Measurements from ENCODE around the gene LRRFIP1. TPM values are rescaled to one million over a fixed set of nuclear protein-coding genes. Genes with fewer than 3 reads are reported as not detected.

The LRRFIP1 gene
- total RNA-seq, 1 experiment from 2014 or later = 38.1 TPM

DNA sequence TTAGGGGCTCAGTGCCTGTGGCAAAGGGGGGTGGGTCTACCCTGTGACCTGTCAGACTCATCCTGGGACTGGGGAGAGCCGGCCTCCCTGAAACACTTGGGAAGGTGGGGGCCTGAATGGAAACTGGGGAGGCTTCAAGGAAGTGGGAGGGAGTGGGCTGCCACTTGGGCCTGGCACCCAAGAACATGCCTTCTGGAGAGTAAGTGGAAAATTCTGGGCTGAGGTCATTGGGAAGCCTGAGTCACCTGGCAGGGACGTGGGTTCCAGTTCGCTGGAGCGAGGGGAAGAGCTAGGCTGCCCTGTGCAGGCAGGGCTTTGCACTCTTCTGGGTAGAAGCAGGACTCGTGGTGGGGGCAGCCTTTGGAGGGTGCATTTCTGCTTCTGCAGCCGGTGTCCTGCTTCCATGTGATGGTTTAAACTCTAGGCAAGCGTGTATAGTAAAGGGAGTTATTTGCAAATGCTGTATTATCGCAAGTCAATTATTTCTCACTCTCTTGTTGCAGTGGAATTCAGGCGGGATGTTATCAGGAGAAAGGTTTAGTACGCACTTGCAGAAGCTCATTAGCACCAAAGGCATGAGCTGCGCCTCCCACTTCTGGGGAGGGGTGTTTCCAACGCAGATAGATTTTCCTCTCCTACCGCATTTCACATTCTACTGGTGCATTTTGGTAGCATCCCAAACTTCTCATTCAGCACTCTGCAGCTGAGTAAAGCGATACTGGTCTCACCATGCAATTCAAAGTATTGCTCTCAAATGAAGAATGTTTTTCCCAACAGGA lies 3.8 kb downstream of the LRRFIP1 start:
- DNase-seq (ENCODE audit: low read depth, low spot score) = no peak
- in situ Hi-C loops (cut with HindIII; ENCODE audit: low pct_unique_long_range_greater_than_20kb, low sequenced_read_pairs) = no loop called here

DNA sequence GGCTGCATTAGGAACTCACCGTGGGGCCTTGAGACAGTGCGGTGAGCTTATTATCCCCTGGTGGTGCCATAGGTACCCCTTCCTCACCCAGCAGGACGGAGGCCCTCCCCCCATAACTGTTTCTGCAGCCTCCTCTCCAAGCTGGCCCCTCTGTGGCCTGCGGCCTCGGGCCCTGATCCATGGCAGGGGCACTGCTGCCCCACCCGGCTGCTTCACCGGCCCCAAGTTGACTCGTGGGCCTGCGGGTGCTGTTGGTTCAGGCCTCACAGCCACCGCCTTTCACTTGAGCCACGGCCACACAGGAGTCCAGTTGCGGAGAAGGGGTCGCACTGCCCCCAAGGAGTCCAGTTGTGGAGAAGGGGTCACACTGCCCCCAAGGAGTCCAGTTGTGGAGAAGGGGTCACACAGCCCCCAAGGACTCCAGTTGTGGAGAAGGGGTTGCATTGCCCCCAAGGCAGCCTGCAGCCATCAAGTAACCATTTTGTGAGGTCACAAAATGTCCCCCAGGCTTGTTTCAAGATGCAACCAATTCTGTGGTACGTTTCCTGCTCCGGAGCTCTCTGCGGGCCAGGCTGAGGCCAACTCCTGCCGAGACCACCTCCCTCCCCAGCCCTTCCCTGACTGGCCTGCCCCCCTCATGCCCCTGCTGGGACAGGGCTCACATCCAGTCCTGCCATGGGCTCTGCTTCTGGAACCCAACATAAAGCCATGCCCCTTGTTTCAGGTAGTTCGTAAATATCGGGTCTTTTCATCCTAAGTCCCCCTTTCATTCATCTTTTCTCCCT lies 4.6 kb downstream of the LRRFIP1 start:
- DNase-seq (ENCODE audit: low read depth, low spot score) = no peak
- in situ Hi-C loops (cut with HindIII; ENCODE audit: low pct_unique_long_range_greater_than_20kb, low sequenced_read_pairs) = no loop called here

DNA sequence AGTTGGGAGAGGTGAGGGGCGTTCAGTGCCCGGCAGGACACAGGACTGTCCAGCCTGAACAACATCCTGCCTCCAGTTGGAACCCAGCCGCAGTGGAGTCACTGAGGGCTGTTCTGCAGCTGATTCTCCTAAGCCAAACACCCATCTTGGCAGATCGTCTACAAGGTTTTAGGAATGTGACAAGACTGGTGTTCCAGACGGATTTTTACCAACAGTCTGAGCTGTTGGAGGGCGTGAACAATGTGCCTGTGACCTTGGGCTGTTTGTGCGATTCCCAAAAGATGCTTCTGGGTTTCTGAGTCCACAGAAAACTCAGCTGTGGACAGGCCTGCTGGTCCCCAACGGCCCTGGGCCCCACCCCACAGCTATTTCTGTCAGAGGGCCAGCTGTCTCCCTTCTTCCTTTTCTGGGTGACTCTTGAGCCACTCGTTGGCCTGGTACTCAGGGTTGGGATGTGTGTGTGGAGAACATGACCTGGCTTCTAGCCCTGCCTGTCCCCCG lies 5.7 kb downstream of the LRRFIP1 start:
- in situ Hi-C loops (cut with HindIII; ENCODE audit: low pct_unique_long_range_greater_than_20kb, low sequenced_read_pairs) = no loop called here
- DNase-seq (ENCODE audit: low read depth, low spot score) = no peak

DNA sequence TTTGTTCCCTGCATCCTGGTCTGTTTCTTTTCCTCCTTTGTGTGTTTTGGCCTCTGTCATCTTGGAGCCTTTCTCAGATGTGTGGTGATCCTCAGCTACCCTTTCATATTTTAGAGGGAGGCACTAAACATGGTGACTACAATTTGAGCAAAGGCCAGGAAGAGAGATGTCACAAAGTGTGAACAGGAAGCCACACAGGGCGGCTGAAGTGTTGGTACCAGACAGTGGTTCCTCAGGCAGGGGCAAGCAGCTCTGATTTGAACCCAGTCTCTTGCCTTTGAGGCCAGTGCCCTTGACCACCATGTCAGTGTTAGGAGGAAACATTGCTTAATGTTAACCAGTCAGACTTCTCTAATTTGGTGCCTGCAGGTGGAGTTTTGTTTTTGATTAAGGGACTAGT lies 9.2 kb downstream of the LRRFIP1 start:
- no peak for DNase-seq (ENCODE audit: low read depth, low spot score)
- in situ Hi-C loops (cut with HindIII; ENCODE audit: low pct_unique_long_range_greater_than_20kb, low sequenced_read_pairs) = no loop called here

DNA sequence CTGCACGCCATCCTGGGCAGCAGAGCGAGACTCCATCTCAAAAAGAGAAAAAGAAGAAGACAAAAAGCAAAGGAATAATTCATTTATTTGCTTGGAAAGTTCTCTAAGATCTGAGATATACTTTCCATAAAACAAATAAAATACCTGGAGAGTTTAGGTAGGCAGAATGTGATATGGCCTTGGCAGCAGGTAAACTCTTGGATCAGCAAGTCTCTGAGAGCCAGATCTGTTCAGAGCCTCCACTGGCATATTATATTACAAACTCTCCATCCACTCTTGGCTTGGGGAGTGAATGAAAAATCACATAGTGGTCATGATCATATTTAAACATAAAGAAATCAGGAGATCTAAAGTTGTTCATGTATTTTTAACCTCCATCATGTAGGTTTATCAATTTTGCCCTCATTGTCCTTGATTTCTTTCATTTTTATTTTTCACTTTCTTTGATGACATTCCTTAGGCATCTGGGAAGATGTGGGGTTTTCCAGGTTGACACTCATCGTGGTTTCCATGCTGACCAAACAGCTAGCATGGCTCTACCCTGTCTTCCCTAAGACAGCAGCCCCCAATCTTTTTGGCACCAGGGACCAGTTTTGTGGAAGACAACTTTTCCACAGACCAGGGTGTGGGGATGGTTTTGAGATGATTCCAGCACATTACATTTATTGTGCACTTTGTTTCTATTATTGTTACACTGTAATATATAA lies 10.2 kb downstream of the LRRFIP1 start:
- in situ Hi-C loops (cut with HindIII; ENCODE audit: low pct_unique_long_range_greater_than_20kb, low sequenced_read_pairs) = no loop called here

DNA sequence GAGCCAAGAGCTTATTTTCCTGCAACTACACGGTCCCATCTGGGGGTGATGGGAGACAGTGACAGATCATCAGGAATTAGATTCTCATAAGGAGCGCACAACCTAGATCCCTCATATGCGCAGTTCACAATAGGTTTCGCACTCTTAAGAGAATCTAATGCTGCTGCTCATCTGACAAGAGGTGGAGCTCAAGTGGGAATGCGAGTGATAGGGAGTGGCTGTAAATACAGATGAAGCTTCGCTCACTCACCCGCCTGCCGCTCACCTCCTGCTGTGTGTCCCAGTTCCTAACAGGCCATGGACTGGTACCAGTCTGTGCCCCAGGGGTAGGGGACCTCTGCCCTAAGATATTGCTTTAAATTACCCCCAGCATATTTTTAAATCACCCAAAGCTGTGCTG lies 10.8 kb downstream of the LRRFIP1 start:
- no peak for DNase-seq (ENCODE audit: low read depth, low spot score)
- in situ Hi-C loops (cut with HindIII; ENCODE audit: low pct_unique_long_range_greater_than_20kb, low sequenced_read_pairs) = no loop called here

More for the DNA sequence above, 10.2 kb downstream of the LRRFIP1 start:
- DNase-seq (ENCODE audit: low read depth, low spot score) = no peak

DNA sequence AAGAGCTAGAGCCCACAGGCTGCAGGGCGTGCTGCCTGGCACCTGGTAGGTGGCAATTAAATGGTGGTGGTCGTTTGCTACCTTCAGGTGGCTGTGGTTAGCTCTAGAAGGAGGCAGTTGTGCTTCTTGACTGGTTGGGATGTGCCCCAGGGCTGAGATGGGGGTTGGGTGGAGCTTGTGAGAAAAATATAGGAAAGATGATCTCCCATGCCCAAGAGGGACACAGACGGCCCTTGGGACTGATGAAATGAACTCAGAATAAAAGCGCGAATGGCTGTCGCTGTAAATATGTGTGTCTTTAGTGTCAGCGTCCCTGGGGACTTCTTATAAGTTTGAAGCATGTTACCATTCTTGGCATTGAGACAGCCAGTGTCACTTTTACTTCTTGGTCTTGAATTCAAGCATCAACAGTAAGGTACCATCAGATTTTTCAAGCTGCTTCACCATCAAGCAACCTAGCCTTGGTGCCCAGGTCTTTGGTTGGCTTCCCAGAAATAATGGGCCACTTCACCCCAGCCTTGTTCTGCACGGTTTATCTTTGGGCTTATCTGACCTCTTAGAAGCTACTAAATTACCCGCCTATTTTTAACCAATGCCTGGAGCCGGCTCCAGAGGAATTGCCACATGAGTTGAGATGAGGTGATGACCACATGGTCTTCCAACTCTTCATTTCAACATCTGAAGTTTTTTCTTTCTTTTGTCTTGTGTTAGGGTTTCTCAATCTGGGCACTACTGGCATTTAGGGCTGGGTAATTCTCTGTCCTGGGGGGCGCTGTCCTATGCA lies 11.9 kb downstream of the LRRFIP1 start:
- in situ Hi-C loops (cut with HindIII; ENCODE audit: low pct_unique_long_range_greater_than_20kb, low sequenced_read_pairs) = no loop called here

DNA sequence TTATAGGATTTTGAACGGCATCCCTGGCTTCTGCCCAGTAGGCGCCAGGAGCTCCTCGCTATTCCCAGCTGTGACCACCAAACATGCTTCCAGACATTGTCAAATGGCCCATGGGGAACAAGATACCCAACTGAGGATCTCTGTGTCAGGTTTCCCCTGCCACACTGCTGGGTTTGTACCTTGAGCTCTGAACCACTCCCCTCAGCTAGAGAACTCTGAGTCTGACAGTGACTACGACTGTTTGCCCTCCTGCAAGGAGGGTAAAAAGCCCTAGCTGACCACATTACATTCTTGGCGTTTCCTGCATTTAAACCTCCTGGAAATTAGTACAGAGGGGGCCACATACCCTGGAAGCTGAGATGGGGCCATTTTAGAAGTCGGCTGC lies 12.4 kb downstream of the LRRFIP1 start:
- in situ Hi-C loops (cut with HindIII; ENCODE audit: low pct_unique_long_range_greater_than_20kb, low sequenced_read_pairs) = no loop called here
- DNase-seq (ENCODE audit: low read depth, low spot score) = no peak

More for the DNA sequence above, 11.9 kb downstream of the LRRFIP1 start:
- no peak for DNase-seq (ENCODE audit: low read depth, low spot score)

DNA sequence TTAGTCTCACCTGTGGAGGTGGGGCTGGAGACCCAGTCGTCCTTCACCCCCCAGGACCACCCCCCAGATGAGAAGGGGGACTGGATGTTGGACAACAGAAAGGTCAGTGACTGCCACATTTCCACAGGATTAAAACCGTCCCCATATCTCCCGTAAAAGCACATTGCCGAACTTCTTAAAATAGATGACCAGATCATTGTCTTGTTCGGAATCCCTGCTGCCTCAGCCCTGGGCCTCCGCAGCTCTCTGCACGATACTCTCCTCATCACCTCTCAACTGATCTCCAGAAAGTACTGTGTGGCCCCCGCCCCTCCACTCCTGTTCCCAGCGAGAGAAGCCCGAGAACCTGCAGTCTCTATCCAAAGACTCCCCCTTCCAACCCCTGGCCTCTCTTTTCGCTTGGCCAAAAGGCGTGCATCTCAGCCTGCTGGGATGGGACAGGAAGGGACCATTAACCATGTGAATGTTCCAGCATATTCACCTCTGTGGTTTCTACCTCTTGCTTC lies 13.2 kb downstream of the LRRFIP1 start:
- in situ Hi-C loops (cut with HindIII; ENCODE audit: low pct_unique_long_range_greater_than_20kb, low sequenced_read_pairs) = no loop called here
- no peak for DNase-seq (ENCODE audit: low read depth, low spot score)

DNA sequence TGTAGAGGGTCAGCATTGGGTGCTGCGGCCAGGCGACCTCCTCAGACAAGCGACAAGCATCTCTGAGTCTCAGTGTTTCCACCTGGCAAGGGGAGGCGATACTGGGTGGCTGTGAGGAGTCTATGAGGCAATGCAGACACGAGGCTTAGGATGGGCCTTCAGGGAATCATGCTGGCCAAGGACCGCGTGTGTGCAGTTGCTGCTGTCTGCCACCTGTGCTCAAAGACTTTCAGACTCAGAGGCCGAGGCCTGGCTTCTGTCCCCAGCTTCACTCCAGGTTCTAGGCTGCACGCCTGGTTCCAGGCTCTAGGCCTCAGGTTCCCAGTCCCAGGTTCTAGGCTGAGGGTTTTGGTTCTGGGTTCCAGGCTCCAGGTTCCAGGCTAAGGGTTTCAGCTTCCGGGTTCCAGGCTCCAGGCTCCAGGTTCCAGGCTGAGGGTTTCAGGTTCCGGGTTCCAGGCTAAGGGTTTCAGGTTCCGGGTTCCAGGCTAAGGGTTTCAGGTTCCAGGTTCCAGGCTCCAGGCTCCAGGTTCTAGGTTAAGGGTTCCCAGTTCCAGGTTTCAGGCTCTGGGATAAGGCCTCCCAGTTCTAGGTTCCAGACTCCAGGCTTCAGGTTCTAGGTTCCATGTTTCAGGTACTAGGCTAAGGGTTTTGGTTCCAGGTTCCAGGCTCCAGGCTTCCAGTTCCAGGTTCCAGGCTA lies 14.8 kb downstream of the LRRFIP1 start:
- in situ Hi-C loops (cut with HindIII; ENCODE audit: low pct_unique_long_range_greater_than_20kb, low sequenced_read_pairs) = no loop called here
- no peak for DNase-seq (ENCODE audit: low read depth, low spot score)

DNA sequence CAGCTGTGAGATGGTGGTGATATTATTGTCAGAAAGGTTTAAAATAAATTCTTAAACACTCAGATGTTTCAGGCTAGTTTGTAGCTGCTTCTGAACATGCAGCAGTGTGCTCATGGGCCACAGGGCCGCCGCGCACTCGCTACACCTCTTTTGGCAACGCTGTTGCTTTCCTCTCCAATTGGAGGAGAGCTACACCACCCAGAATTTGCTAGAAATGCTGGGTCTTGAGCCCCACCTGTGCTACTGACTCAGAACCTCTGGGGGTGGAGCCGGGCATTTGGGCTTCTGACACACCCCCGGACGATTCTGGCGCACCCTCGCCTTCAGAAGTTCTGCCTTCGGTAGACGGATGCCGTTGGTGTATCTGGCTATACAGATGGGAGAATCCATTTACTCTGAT lies 15.7 kb downstream of the LRRFIP1 start:
- in situ Hi-C loops (cut with HindIII; ENCODE audit: low pct_unique_long_range_greater_than_20kb, low sequenced_read_pairs) = no loop called here
- no peak for DNase-seq (ENCODE audit: low read depth, low spot score)

DNA sequence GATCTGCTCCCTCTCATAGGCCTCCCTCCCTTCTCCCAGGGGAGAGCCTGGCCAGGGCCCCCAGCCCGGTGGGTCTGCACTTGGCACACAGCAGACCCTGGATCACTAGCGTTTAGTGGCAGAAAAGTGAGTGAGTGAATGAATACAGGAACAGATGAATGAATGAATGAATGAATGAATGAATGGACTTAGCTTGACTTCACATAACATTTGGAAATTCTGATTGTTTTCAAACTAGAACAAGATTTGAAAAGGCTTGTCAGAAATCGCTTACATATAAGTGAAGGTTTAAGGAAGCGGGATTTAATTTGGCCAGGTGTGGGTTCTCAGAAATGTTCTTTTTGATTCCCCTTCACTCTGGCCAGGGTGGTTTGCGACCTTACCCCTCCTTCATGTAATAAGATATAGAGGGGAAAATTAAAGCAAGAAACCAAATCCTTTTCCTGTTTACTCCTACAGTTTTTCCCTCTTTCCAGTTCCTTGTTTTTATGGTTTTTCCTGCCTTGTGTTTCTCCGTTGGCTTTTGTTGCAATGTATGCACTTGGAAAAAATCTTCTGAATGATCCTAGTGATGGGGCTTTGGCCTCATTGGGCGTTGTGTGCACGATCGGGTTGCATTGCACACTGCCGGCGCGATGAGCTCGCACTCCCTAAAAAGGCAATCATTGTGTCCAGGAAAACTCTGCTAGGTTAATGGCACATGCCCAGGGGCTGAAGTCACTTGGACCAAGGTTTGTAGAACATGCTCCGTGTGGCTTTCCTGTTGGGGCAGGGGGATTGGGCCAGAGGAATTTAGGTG lies 16.4 kb downstream of the LRRFIP1 start:
- no peak for DNase-seq (ENCODE audit: low read depth, low spot score)

DNA sequence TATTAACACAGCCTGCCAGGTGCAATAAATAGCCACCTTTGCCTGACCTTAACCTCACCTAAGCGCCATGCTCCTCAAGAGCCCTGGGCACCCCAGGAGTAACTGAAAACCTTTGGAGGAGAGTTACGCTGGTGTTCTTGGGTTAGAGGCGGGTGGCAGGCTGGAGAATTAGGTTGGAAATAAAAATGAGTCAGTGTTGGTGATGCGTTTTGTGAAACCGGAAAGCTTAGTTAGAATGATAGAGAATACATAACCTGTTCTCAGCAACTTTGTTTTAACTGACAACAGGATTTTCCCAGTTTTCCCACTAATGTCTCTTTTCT lies 17.0 kb downstream of the LRRFIP1 start:
- DNase-seq (ENCODE audit: low read depth, low spot score) = no peak
- in situ Hi-C loops (cut with HindIII; ENCODE audit: low pct_unique_long_range_greater_than_20kb, low sequenced_read_pairs) = no loop called here

More for the DNA sequence above, 16.4 kb downstream of the LRRFIP1 start:
- in situ Hi-C loops (cut with HindIII; ENCODE audit: low pct_unique_long_range_greater_than_20kb, low sequenced_read_pairs) = no loop called here

DNA sequence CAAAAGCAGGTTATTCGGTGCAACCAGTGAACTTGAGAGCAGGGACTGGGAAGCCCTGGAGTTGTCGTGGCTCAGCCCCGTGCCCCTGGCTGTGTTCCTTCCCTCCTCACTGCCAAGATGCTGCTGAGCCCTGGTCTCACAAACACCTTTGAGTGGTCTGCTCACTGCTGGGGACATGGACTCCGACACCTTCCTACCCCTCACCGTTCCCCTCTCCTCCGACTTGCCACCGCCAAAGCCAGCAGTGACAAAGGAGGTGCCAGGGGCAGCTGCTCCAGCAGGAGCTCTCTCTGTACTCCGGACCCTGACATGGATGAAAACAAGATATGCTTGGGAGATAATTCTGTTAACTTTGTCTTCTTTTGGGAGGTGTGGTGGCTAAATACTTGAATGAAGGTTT lies 17.9 kb downstream of the LRRFIP1 start:
- no peak for DNase-seq (ENCODE audit: low read depth, low spot score)
- in situ Hi-C loops (cut with HindIII; ENCODE audit: low pct_unique_long_range_greater_than_20kb, low sequenced_read_pairs) = no loop called here

DNA sequence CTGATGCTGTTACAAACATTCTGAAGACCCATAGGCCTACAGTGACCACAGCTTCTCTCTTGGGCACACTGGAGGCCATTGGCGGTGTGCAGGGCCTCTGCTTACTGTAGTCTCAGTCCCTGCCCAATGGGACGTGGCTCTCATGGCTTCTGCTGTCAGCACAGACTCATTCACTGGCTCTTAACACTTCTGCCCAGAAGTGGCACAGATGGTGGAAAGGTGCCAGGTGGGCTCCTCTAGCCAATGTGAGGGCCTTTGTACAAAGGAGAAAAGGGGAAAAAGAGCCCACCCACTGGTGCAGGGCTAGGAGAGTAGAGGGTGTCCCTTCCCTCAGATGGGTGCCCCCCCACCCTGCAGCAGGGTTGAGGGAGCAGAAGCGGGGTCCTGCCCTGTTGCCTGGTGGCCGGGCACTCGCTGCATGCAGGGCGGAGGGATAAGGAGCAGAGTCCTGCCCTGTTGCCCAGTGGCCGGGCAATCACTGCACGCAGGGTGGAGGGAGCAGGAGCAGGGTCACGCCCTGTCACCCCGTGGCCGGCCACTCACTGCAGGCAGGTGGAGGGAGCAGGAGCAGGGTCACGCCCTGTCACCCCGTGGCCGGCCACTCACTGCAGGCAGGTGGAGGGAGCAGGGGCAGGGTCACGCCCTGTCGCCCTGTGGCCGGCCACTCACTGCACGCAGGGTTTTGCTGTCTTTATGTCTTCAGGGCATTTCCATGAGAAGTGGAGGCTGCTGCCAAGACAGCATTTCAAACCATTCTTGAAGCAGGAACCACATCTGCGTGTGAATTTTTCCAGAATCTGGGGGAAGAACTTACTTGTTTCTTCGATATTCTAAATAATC lies 20.0 kb downstream of the LRRFIP1 start:
- no peak for DNase-seq (ENCODE audit: low read depth, low spot score)
- in situ Hi-C loops (cut with HindIII; ENCODE audit: low pct_unique_long_range_greater_than_20kb, low sequenced_read_pairs) = no loop called here

DNA sequence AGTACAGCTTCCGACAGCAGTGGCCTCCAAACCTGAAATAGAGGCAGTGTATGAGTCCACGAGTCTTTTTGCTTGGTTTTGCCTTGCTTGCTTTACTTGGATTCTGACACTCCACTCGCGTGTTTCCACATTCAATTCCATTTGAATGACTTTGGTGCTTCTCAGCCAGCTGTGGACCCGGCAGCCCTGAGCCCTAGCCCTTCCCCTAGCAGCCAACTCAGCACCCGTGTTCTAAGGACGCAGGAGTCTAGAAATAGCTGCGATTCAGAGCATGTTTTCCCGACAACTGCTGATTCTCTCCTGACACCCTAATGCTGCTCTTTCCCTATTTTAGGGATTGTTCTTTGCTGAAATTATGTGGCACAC lies 20.6 kb downstream of the LRRFIP1 start:
- in situ Hi-C loops (cut with HindIII; ENCODE audit: low pct_unique_long_range_greater_than_20kb, low sequenced_read_pairs) = no loop called here
- no peak for DNase-seq (ENCODE audit: low read depth, low spot score)

Data from SK-MEL-5 (cell line).